GM23248 (cell line): ENCODE measurements around the gene PIK3C2B.

ENCODE experiments used
- EZH2 ChIP-seq: fragments of 200-600 bp; sonication (generic); IDR thresholded peaks from 2 replicates; pipeline ENCODE4 v1.6.1; 2018; ENCODE audit warnings: antibody characterized with exemption, mild to moderate bottlenecking; ENCODE audit not compliant: insufficient read depth, poor library complexity, severe bottlenecking
- EZH2phosphoT487 ChIP-seq: fragments of 200-600 bp; sonication (generic); IDR thresholded peaks from 2 replicates; pipeline ENCODE4 v1.6.1; 2018; ENCODE audit warnings: antibody characterized with exemption, moderate library complexity, mild to moderate bottlenecking, low read depth; ENCODE audit not compliant: insufficient read depth

DNA sequence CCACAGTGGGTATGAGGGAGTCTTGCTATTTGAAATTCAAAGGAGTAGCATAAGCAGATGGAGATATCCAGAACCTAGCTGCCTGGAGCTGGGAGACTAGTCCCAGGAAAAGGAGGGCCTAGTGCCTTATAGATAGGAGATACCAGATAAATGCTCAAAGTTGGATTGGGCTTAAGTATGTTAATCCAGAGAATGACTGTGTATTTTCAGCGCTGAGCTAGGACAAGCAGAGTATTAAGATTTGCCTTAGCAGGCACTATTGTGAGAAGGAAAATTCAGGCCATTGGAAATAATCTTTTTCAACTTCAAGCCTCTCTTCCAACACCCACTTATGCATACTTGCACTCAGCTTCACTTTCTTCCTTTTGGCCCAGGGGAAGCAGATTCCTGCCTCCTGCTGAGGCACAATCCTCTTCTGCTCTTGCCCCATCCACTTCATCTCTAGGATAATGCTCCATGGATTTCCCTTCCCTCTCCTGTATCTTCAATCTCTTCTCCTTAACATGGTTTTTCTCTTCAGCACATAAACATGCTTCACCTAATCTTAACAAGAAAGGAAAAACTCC, 21.1 kb downstream of the PIK3C2B start:
- TF ChIP-seq EZH2phosphoT487 (no peak), EZH2 (no peak)
